IMR-90 (cell line): ENCODE results near the gene FRYL. TPM values are rescaled to one million over a fixed set of nuclear protein-coding genes. Genes with fewer than 3 reads are reported as not detected.

ENCODE experiments used
- ATAC-seq: fragments of 200-7000 bp; cut with Tn5 transposase; 2 replicates; pipeline ENCODE4 v1.9.1; 2020; ENCODE audit warnings: low read depth, mild to moderate bottlenecking, moderate library complexity
- BruUV-seq: library from RNA; stranded (reverse); fragments of 400-500 nt; replicated peaks from 2 replicates; lab custom pipeline; 2021; lab: Mats Ljungman, UMichigan
- CTCF ChIA-PET: fragments of 300-600 bp; formaldehyde crosslinking; extraction: SDS; loops from one replicate; lab custom pipeline; 2021; ENCODE audit warnings: antibody characterized with exemption; lab: Yijun Ruan, JAX
- POLR2A ChIA-PET: fragments of 300-600 bp; sonication (Branson Sonifier 250); formaldehyde crosslinking; loops from one replicate; lab custom pipeline; 2022; ENCODE audit warnings: antibody characterized with exemption; ENCODE audit not compliant: unreplicated experiment; lab: Charles Lee
- DNase-seq: peaks from one replicate; pipeline ENCODE4 v3.0.0; 2013
- H2AFZ ChIP-seq: replicated peaks from 2 replicates; pipeline ENCODE3; 2013; ENCODE audit warnings: low read length, mild to moderate bottlenecking; ENCODE audit not compliant: poor library complexity
- H2AK5ac ChIP-seq: 2 replicates; pipeline ENCODE4 v1.6.1; 2013; ENCODE audit warnings: low read depth, low read length, inconsistent platforms
- H2AK9ac ChIP-seq: replicated peaks from 2 replicates; pipeline ENCODE3; 2013; ENCODE audit warnings: mild to moderate bottlenecking, low read depth, low read length, moderate library complexity; ENCODE audit not compliant: poor library complexity
- H2BK120ac ChIP-seq: 2 replicates; pipeline ENCODE4 v1.6.1; 2013; ENCODE audit warnings: low read depth, low read length, inconsistent platforms
- H2BK15ac ChIP-seq: 3 replicates; pipeline ENCODE4 v1.6.1; 2013; ENCODE audit warnings: low read depth, low read length, inconsistent platforms
- H2BK20ac ChIP-seq: 2 replicates; pipeline ENCODE4 v1.6.1; 2013; ENCODE audit warnings: low read depth, mild to moderate bottlenecking, inconsistent platforms, low read length, moderate library complexity
- H2BK5ac ChIP-seq: 2 replicates; pipeline ENCODE4 v1.6.1; 2013; ENCODE audit warnings: mild to moderate bottlenecking, low read depth, low read length, inconsistent platforms; ENCODE audit not compliant: poor library complexity, severe bottlenecking
- H3K14ac ChIP-seq: replicated peaks from 2 replicates; pipeline ENCODE4 v1.6.1; 2013; ENCODE audit warnings: low read depth, low read length, inconsistent platforms
- H3K18ac ChIP-seq: 2 replicates; pipeline ENCODE4 v1.6.1; 2013; ENCODE audit warnings: low read depth, low read length, control low read depth
- H3K23ac ChIP-seq: 2 replicates; pipeline ENCODE4 v1.6.1; 2013; ENCODE audit warnings: low read depth, low read length, inconsistent platforms
- H3K27ac ChIP-seq: 2 replicates; pipeline ENCODE4 v1.5.1; 2013; ENCODE audit warnings: mild to moderate bottlenecking, control low read depth, low read length; ENCODE audit not compliant: insufficient read depth
- H3K27me3 ChIP-seq: 2 replicates; pipeline ENCODE4 v1.6.1; 2013; ENCODE audit warnings: low read length; ENCODE audit not compliant: control insufficient read depth, insufficient read depth
- H3K36me3 ChIP-seq: 2 replicates; pipeline ENCODE4 v1.6.1; 2013; ENCODE audit warnings: low read length, mixed read lengths; ENCODE audit not compliant: control insufficient read depth, insufficient read depth
- H3K4ac ChIP-seq: 2 replicates; pipeline ENCODE4 v1.6.1; 2013; ENCODE audit warnings: low read depth, low read length, inconsistent platforms
- H3K4me1 ChIP-seq: 2 replicates; pipeline ENCODE4 v1.6.1; 2013; ENCODE audit warnings: low read length, mixed read lengths; ENCODE audit not compliant: control insufficient read depth, insufficient read depth
- H3K4me2 ChIP-seq: 2 replicates; pipeline ENCODE4 v1.6.1; 2013; ENCODE audit warnings: low read depth, mild to moderate bottlenecking, control low read depth, low read length, moderate library complexity
- H3K4me3 ChIP-seq: 2 replicates; pipeline ENCODE4 v1.5.1; 2013; ENCODE audit warnings: low read depth, mild to moderate bottlenecking, control low read depth, low read length, moderate library complexity; ENCODE audit not compliant: insufficient read depth
- H3K56ac ChIP-seq: 2 replicates; pipeline ENCODE4 v1.6.1; 2013; ENCODE audit warnings: low read length, inconsistent platforms; ENCODE audit not compliant: insufficient read depth; ENCODE audit errors: extremely low read depth
- H3K79me1 ChIP-seq, 2 experiments: 2 replicates each; pipeline ENCODE4 v1.6.1; 2013; ENCODE audit warnings: low read length in 2 of 2, inconsistent platforms in 1 of 2, low read depth in 1 of 2
- H3K9ac ChIP-seq: 2 replicates; pipeline ENCODE4 v1.6.1; 2013; ENCODE audit warnings: low read depth, low read length, control low read depth
- H3K9me1 ChIP-seq: 2 replicates; pipeline ENCODE4 v1.6.1; 2013; ENCODE audit warnings: low read length, inconsistent platforms; ENCODE audit not compliant: insufficient read depth
- H3K9me3 ChIP-seq: 2 replicates; pipeline ENCODE4 v1.6.1; 2013; ENCODE audit warnings: low read length; ENCODE audit not compliant: control insufficient read depth, insufficient read depth
- H4K20me1 ChIP-seq: 2 replicates; pipeline ENCODE4 v1.6.1; 2013; ENCODE audit warnings: low read length, inconsistent platforms; ENCODE audit not compliant: insufficient read depth
- H4K5ac ChIP-seq: 2 replicates; pipeline ENCODE4 v1.6.1; 2013; ENCODE audit warnings: mild to moderate bottlenecking, low read depth, low read length, control low read depth
- H4K8ac ChIP-seq, 2 experiments: 2 replicates each; pipeline ENCODE4 v1.6.1; 2013; ENCODE audit warnings: low read depth in 2 of 2, low read length in 2 of 2, control low read depth in 1 of 2, inconsistent platforms in 1 of 2
- H4K91ac ChIP-seq: 2 replicates; pipeline ENCODE4 v1.6.1; 2013; ENCODE audit warnings: low read depth, low read length, inconsistent platforms; ENCODE audit not compliant: insufficient read depth
- MAFK ChIP-seq: IDR thresholded peaks from 2 replicates; pipeline ENCODE4 v1.6.1; 2012; ENCODE audit warnings: low read depth, low read length, improper control_type of control experiment
- WGBS, 2 experiments: methylation state at CpG; one replicate each; pipeline versions ENCODE4 v1.1.5 to v1.1.7; 2013; ENCODE audit warnings: missing lambda C conversion rate in 2 of 2; ENCODE audit not compliant: insufficient read length in 1 of 2; ENCODE audit errors: extremely low coverage in 2 of 2; 5-methylcytosine and 5-hydroxymethylcytosine counted together
- dilution Hi-C: fragments of 300-500 bp; cut with HindIII; formaldehyde crosslinking; loops from one replicate; pipeline ENCODE4 v1.14.3; 2018; ENCODE audit warnings: low sequenced_read_pairs; ENCODE audit not compliant: unreplicated experiment
- in situ Hi-C: fragments of 300-500 bp; cut with MboI; formaldehyde crosslinking; loops from 3 replicates; pipeline ENCODE4 v1.14.3; 2019; ENCODE audit warnings: low sequenced_read_pairs, inconsistent platforms, mixed read lengths
- intact Hi-C: fragments of 100-400 bp; cut with micrococcal nuclease; formaldehyde crosslinking; loops from 2 replicates; pipeline ENCODE4 v1.10.0; 2022
- polyA plus RNA-seq, 3 experiments: library from polyadenylated mRNA; depleted of rRNA; stranded (reverse); fragments of >200 nt; gene quantifications; 2 replicates each; pipeline ENCODE4 v1.2.3, GENCODE V29; 2012; ENCODE audit warnings: low replicate concordance in 1 of 3
- total RNA-seq: library from RNA; depleted of rRNA; stranded (reverse); fragments of >200 nt; gene quantifications from 2 replicates; pipeline ENCODE4 v1.2.3, GENCODE V29; 2012
- TF ChIP-seq, protein P1 (sequence below): conservative IDR thresholded peaks from 2 replicates; pipeline ENCODE4 v1.5.1; 2012; ENCODE audit warnings: mild to moderate bottlenecking, low read depth, low read length, improper control_type of control experiment

Gene FRYL
- total and polyA plus RNA-seq, 2 of the 4 experiments (the other 2 are of a cell fraction) = 9.9 to 77.4 TPM

DNA sequence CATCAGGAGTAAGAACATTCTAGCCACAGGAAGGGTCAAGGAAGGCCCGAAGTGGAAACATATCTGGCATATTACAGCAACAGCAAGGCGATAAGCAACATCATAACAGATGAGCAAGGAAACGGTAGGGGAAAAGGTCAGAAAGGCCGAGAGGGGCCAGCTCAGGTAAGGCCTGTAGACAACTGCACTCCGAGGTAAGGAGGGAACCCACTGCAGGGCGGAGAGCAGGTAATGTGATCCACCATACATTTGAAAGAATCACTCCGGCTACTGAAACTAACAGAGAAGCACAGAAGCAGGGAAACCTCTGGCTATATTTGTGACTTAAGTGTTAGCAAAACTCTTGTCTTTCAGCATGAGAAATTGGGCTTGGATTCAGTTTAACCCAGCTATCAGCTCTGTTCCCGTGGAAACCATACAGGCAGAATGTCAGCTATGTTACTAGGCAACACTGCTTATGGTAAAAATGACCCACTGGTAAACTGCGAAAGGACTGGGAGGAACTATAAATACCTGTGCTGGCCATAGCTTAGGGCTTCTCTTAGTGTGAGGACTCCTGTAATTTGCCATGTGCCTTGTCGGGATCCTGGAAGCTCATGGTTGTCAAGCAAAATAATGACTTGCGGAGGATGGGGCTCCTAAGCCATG lies 31.0 kb downstream of the FRYL start:
- H2AK9ac ChIP-seq = no peak overlapping the region
- H3K79me1 ChIP-seq = peaks cover 33 to 60% of the 10 kb centered on the region in 2 experiments
- peaks cover 41% of the 10 kb centered on the region for H4K20me1 ChIP-seq
- no peak overlapping the region for H2BK120ac ChIP-seq
- H4K8ac ChIP-seq = no peak overlapping the region
- no peak overlapping the region for H3K4me2 ChIP-seq
- ATAC-seq = no peak
- no peak overlapping the region for H3K9ac ChIP-seq
- no peak overlapping the region for H4K5ac ChIP-seq
- intact Hi-C loops = no loop called here
- no peaks in the 10 kb centered on the region for H3K9me3 ChIP-seq
- dilution Hi-C loops = no loop called here
- no peaks in the 10 kb centered on the region for H3K27me3 ChIP-seq
- CTCF ChIA-PET = no interaction called here
- H3K4ac ChIP-seq = no peak overlapping the region
- TF ChIP-seq, protein P1, sequence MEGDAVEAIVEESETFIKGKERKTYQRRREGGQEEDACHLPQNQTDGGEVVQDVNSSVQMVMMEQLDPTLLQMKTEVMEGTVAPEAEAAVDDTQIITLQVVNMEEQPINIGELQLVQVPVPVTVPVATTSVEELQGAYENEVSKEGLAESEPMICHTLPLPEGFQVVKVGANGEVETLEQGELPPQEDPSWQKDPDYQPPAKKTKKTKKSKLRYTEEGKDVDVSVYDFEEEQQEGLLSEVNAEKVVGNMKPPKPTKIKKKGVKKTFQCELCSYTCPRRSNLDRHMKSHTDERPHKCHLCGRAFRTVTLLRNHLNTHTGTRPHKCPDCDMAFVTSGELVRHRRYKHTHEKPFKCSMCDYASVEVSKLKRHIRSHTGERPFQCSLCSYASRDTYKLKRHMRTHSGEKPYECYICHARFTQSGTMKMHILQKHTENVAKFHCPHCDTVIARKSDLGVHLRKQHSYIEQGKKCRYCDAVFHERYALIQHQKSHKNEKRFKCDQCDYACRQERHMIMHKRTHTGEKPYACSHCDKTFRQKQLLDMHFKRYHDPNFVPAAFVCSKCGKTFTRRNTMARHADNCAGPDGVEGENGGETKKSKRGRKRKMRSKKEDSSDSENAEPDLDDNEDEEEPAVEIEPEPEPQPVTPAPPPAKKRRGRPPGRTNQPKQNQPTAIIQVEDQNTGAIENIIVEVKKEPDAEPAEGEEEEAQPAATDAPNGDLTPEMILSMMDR = no peak
- no peak for TF ChIP-seq MAFK
- H2BK15ac ChIP-seq = no peak overlapping the region
- H3K56ac ChIP-seq = no peak overlapping the region
- H3K27ac ChIP-seq = no peak overlapping the region
- no peak overlapping the region for H2AK5ac ChIP-seq
- no peaks in the 10 kb centered on the region for H3K36me3 ChIP-seq
- H3K23ac ChIP-seq = no peak overlapping the region
- H3K14ac ChIP-seq = no peak overlapping the region
- H2BK5ac ChIP-seq = no peak overlapping the region
- in situ Hi-C loops = loop anchor here (25.0 kb wide), 1 partner anchor 88 kb away; the partner anchor contains the start of gene OCIAD1
- no peaks in the 10 kb centered on the region; the same call in 1 of the 2 replicates for H3K4me1 ChIP-seq
- H2BK20ac ChIP-seq = no peak overlapping the region
- peak; percentile 23 for DNase-seq
- H3K18ac ChIP-seq = no peak overlapping the region
- H3K9me1 ChIP-seq = peaks cover 13% of the 10 kb centered on the region; the same call in 1 of the 2 replicates
- POLR2A ChIA-PET = no interaction called here
- no peak overlapping the region for H3K4me3 ChIP-seq
- no peak overlapping the region for H4K91ac ChIP-seq
- H2AFZ ChIP-seq = no peak overlapping the region
- no TSS peak for BruUV-seq
- 94% methylated on average over 4 of the region's 11 CpGs; no CpG with 5 or more reads in 1 of the 2 experiments for WGBS, 2 experiments
